Adipocyte (in vitro differentiated cells): Measurements from ENCODE around the gene KLHL17.
A peak's percentile ranks its signal among the peaks of the same experiment; 100 is the strongest.
"Not testable (repeated sequence)": the region's sequence is repeated elsewhere in the genome, so short reads cannot be mapped to it uniquely, and the experiment has no call there.

Source experiments
- DNase-seq: peaks from one replicate; pipeline ENCODE4 v3.0.0-alpha.2; 2015; ENCODE audit warnings: low read depth
- H3K27me3 ChIP-seq: replicated peaks from 2 replicates; pipeline ENCODE4 v1.7.0; 2013; ENCODE audit warnings: mild to moderate bottlenecking, low read length, moderate library complexity; ENCODE audit not compliant: control insufficient read depth, insufficient read depth
- H3K36me3 ChIP-seq: 2 replicates; pipeline ENCODE4 v1.7.0; 2013; ENCODE audit warnings: low read length, mild to moderate bottlenecking, moderate library complexity; ENCODE audit not compliant: control insufficient read depth, insufficient read depth, severe bottlenecking
- H3K4me1 ChIP-seq: 2 replicates; pipeline ENCODE4 v1.7.0; 2013; ENCODE audit warnings: mild to moderate bottlenecking, low read length, moderate library complexity; ENCODE audit not compliant: control insufficient read depth, insufficient read depth
- H3K4me3 ChIP-seq: 2 replicates; pipeline ENCODE4 v1.7.0; 2013; ENCODE audit warnings: mild to moderate bottlenecking, low read length, moderate library complexity
- H3K9ac ChIP-seq: 2 replicates; pipeline ENCODE4 v1.7.0; 2013; ENCODE audit warnings: mild to moderate bottlenecking, low read length, moderate library complexity
- H3K9me3 ChIP-seq: 2 replicates; pipeline ENCODE4 v1.7.0; 2013; ENCODE audit warnings: mild to moderate bottlenecking, low read length, moderate library complexity; ENCODE audit not compliant: control insufficient read depth

Gene KLHL17

GRCh38 chr1:1004780-1005697, 44.7 kb downstream of the KLHL17 start:
- Histone ChIP-seq H3K9ac (no peak overlapping the region), H3K27me3 (peaks cover 32% of the 10 kb centered on the region), H3K9me3 (no peaks in the 10 kb centered on the region), H3K36me3 (no peaks in the 10 kb centered on the region), H3K4me1 (peaks cover 3% of the 10 kb centered on the region), H3K4me3 (no peak overlapping the region)
- peak; percentile 32 for DNase-seq

GRCh38 chr1:1005774-1006304, 45.5 kb downstream of the KLHL17 start:
- no peaks in the 10 kb centered on the region for H3K4me1 ChIP-seq
- no peaks in the 10 kb centered on the region for H3K36me3 ChIP-seq
- H3K9me3 ChIP-seq = no peaks in the 10 kb centered on the region
- no peak overlapping the region for H3K9ac ChIP-seq
- H3K27me3 ChIP-seq = peaks cover 32% of the 10 kb centered on the region
- no peak for DNase-seq
- H3K4me3 ChIP-seq = no peak overlapping the region

GRCh38 chr1:1006305-1007159, 46.1 kb downstream of the KLHL17 start:
- Histone ChIP-seq H3K27me3 (peaks cover 32% of the 10 kb centered on the region), H3K4me1 (no peaks in the 10 kb centered on the region), H3K9ac (no peak overlapping the region), H3K9me3 (no peaks in the 10 kb centered on the region), H3K4me3 (no peak overlapping the region), H3K36me3 (no peaks in the 10 kb centered on the region)
- DNase-seq = no peak

GRCh38 chr1:1010131-1010530, 49.7 kb downstream of the KLHL17 start:
- H3K9me3 ChIP-seq, H3K4me3 ChIP-seq, H3K36me3 ChIP-seq, DNase-seq, H3K9ac ChIP-seq: not testable (repeated sequence)
- peaks cover 11% of the 10 kb centered on the region for H3K4me1 ChIP-seq
- peaks cover 14% of the 10 kb centered on the region for H3K27me3 ChIP-seq

- no peaks in the 10 kb centered on the region for H3K36me3 ChIP-seq
- peaks cover 7% of the 10 kb centered on the region for H3K27me3 ChIP-seq
- H3K4me1 ChIP-seq = peaks cover 11% of the 10 kb centered on the region
- DNase-seq = no peak
- no peak overlapping the region for H3K9ac ChIP-seq
- no peak overlapping the region for H3K4me3 ChIP-seq
- H3K9me3 ChIP-seq = no peaks in the 10 kb centered on the region
Measured at GRCh38 chr1:1011396-1011949, 51.1 kb downstream of the KLHL17 start.

GRCh38 chr1:1012736-1013104, 52.3 kb downstream of the KLHL17 start:
- not testable (repeated sequence) for H3K9me3 ChIP-seq, H3K27me3 ChIP-seq, DNase-seq, H3K36me3 ChIP-seq
- Histone ChIP-seq H3K9ac (peak overlapping the region; percentile 88), H3K4me3 (peak overlapping the region; percentile 91), H3K4me1 (peaks cover 11% of the 10 kb centered on the region)

GRCh38 chr1:1013105-1013921, 52.9 kb downstream of the KLHL17 start, which contains the start of gene ISG15:
TSS of gene ISG15 (plus strand) at chr1:1013497. CDS start at chr1:1013574, 77 bp downstream.
- Histone ChIP-seq H3K4me1 (peaks cover 11% of the 10 kb centered on the region), H3K36me3 (no peaks in the 10 kb centered on the region), H3K4me3 (peak within 1 kb of the TSS; percentile 91), H3K9ac (peak within 1 kb of the TSS; percentile 88), H3K9me3 (no peaks in the 10 kb centered on the region), H3K27me3 (no peaks in the 10 kb centered on the region)
- DNase-seq = peak; percentile 96

- H3K9ac ChIP-seq = peak overlapping the region; percentile 88
Measured at GRCh38 chr1:1013922-1014648, 53.7 kb downstream of the KLHL17 start.

GRCh38 chr1:1014799-1015681, 54.7 kb downstream of the KLHL17 start:
- H3K36me3 ChIP-seq = no peaks in the 10 kb centered on the region
- H3K9ac ChIP-seq = no peak overlapping the region
- no peak overlapping the region for H3K4me3 ChIP-seq
- DNase-seq = peak; percentile 38
- peaks cover 11% of the 10 kb centered on the region for H3K4me1 ChIP-seq
- H3K27me3 ChIP-seq = no peaks in the 10 kb centered on the region
- no peaks in the 10 kb centered on the region for H3K9me3 ChIP-seq

More at GRCh38 chr1:1013922-1014648, 53.7 kb downstream of the KLHL17 start:
- Histone ChIP-seq H3K9me3 (no peaks in the 10 kb centered on the region), H3K4me3 (peak overlapping the region; percentile 91), H3K36me3 (no peaks in the 10 kb centered on the region), H3K27me3 (no peaks in the 10 kb centered on the region), H3K4me1 (peaks cover 11% of the 10 kb centered on the region)
- DNase-seq = no peak
